ENCODE measurements around the gene FAIM2. TPM values are rescaled to one million over a fixed set of nuclear protein-coding genes. Genes with fewer than 3 reads are reported as not detected.
A peak's percentile ranks its signal among the peaks of the same experiment; 100 is the strongest.

The FAIM2 gene
- total RNA-seq, 4 donors from 2014 or later, result 4.1 to 10.3 (median 7.4) TPM

- Histone ChIP-seq H3K36me3 (peaks cover 0 to 22% (median 8%) of the 10 kb centered on the region in 4 donors), H3K9me3 (no peaks in the 10 kb centered on the region), H3K4me3 (no peak overlapping the region), H3K4me1 (peaks cover 66 to 77% (median 70%) of the 10 kb centered on the region in 4 donors), H3K27me3 (no peaks in the 10 kb centered on the region), H3K27ac (replicated peaks in 1 of 4) (no peak overlapping the region)
- no peak for DNase-seq (ENCODE audit: extremely low spot score)
- TF ChIP-seq EP300 (IDR thresholded peaks at IDR 0.05) (no peak), POLR2AphosphoS5 (IDR thresholded peaks at IDR 0.05) (no peak), POLR2A (IDR thresholded peaks at IDR 0.05; ENCODE audit: low read depth) (no peak)
- TF ChIP-seq, protein P1, sequence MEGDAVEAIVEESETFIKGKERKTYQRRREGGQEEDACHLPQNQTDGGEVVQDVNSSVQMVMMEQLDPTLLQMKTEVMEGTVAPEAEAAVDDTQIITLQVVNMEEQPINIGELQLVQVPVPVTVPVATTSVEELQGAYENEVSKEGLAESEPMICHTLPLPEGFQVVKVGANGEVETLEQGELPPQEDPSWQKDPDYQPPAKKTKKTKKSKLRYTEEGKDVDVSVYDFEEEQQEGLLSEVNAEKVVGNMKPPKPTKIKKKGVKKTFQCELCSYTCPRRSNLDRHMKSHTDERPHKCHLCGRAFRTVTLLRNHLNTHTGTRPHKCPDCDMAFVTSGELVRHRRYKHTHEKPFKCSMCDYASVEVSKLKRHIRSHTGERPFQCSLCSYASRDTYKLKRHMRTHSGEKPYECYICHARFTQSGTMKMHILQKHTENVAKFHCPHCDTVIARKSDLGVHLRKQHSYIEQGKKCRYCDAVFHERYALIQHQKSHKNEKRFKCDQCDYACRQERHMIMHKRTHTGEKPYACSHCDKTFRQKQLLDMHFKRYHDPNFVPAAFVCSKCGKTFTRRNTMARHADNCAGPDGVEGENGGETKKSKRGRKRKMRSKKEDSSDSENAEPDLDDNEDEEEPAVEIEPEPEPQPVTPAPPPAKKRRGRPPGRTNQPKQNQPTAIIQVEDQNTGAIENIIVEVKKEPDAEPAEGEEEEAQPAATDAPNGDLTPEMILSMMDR (IDR thresholded peaks at IDR 0.05), result no peak
- WGBS, result 100% methylated on average over 1 of the region's 1 CpG
- intact Hi-C loops (cut with DNase I), result no loop called here
Observed at GRCh38 chr12:49823350-49823749, 80.3 kb downstream of the FAIM2 start.

- 79% methylated on average over 10 of the region's 10 CpGs for WGBS
- peaks cover 56 to 71% (median 64%) of the 10 kb centered on the region in 4 donors for H3K4me1 ChIP-seq
- H3K36me3 ChIP-seq, result peaks cover 0 to 22% (median 8%) of the 10 kb centered on the region in 4 donors
- DNase-seq (ENCODE audit: extremely low spot score), result no peak
- H3K9me3 ChIP-seq, result no peaks in the 10 kb centered on the region
- no peak overlapping the region for H3K4me3 ChIP-seq
- TF ChIP-seq, protein P1 (IDR thresholded peaks at IDR 0.05), result no peak
- TF ChIP-seq POLR2A (IDR thresholded peaks at IDR 0.05; ENCODE audit: low read depth) (no peak), EP300 (IDR thresholded peaks at IDR 0.05) (no peak), POLR2AphosphoS5 (IDR thresholded peaks at IDR 0.05) (no peak)
- no peaks in the 10 kb centered on the region for H3K27me3 ChIP-seq
- intact Hi-C loops (cut with DNase I), result no loop called here
- H3K27ac ChIP-seq (replicated peaks in 1 of 4), result peak overlapping the region in 2 of 4 donors; percentile 34 to 46
Observed at GRCh38 chr12:49821373-49822287, 82.1 kb downstream of the FAIM2 start.

DNA sequence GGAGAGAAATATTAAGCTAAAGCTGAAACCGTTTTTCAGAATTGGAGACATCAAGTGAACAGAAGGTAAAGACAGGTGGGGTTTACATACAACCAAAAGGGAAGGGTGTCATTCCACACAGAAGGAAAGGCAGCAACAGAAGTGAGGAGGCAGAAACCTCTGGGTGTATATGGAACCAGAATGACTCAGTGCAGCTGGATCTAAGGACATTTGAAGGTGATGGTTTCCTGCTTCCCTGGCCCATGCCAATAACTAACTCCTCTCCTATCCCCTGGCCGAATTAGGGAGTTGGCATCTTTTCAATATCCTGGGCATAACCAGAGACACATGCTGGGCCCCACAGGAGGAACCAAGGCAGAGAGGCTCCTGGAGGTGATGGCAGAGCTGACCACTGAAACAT, 83.9 kb downstream of the FAIM2 start:
- no peaks in the 10 kb centered on the region for H3K9me3 ChIP-seq
- WGBS, result 62% methylated on average over 2 of the region's 2 CpGs
- no peaks in the 10 kb centered on the region for H3K27me3 ChIP-seq
- H3K36me3 ChIP-seq, result peaks cover 0 to 30% (median 8%) of the 10 kb centered on the region in 4 donors
- no peak overlapping the region for H3K4me3 ChIP-seq
- no peak overlapping the region for H3K27ac ChIP-seq (replicated peaks in 1 of 4)
- TF ChIP-seq POLR2AphosphoS5 (IDR thresholded peaks at IDR 0.05) (no peak), POLR2A (IDR thresholded peaks at IDR 0.05; ENCODE audit: low read depth) (no peak), EP300 (IDR thresholded peaks at IDR 0.05) (no peak)
- TF ChIP-seq, protein P1 (IDR thresholded peaks at IDR 0.05), result no peak
- intact Hi-C loops (cut with DNase I), result no loop called here
- peaks cover 37 to 52% (median 47%) of the 10 kb centered on the region in 4 donors for H3K4me1 ChIP-seq
- no peak for DNase-seq (ENCODE audit: extremely low spot score)

DNA sequence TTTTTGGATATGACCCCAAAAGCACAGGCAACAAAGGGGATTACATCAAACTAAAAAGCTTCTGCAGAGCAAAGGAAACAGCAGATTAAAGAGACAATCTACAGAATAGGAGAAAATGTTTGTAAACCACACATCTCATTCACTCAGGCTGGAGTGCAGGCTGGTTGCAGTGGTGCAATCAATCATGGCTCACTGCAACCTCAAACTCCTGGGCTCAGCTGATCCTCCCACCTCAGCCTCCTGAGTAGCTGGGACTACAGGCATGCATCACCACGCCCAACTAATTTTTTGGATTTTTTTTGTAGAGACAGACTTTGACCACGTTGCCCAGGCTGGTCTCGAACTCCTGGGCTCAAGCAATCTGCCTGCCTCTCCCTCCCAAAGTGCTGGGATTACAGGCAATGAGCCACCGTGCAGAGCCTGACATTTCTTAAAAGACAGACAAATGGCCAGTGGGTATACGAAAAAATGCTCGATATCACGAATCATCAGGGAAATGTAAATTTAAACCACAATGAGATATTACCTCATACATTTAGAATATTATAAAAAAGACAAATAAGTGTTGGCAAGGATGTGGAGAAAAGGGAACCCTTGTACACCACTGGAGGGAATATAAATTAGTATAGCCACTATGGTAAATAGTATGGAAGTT, 85.3 kb downstream of the FAIM2 start:
- TF ChIP-seq POLR2A (IDR thresholded peaks at IDR 0.05; ENCODE audit: low read depth) (no peak), POLR2AphosphoS5 (IDR thresholded peaks at IDR 0.05) (no peak), EP300 (IDR thresholded peaks at IDR 0.05) (no peak)
- TF ChIP-seq, protein P1 (IDR thresholded peaks at IDR 0.05), result no peak
- Histone ChIP-seq H3K4me3 (no peak overlapping the region), H3K27me3 (no peaks in the 10 kb centered on the region), H3K36me3 (peaks cover 0 to 24% (median 8%) of the 10 kb centered on the region in 4 donors), H3K4me1 (peaks cover 24 to 38% (median 34%) of the 10 kb centered on the region in 4 donors), H3K27ac (replicated peaks in 1 of 4) (no peak overlapping the region), H3K9me3 (no peaks in the 10 kb centered on the region)
- 81% methylated on average over 7 of the region's 7 CpGs for WGBS
- no peak for DNase-seq (ENCODE audit: extremely low spot score)
- intact Hi-C loops (cut with DNase I), result no loop called here

Other genes starting within 250 kb of the FAIM2 start
- 10 to 100 TPM in 3 of 4 donors, 1 to 10 TPM in 1; 9.6 to 14.6 (median 12.8) TPM for gene FMNL3, start 196.5 kb downstream of the FAIM2 start, total RNA-seq
- 100 to 1,000 TPM; 228 to 395 (median 322) TPM for gene TMBIM6, start 162.3 kb downstream of the FAIM2 start, total RNA-seq
- gene NCKAP5L, start 75.5 kb downstream of the FAIM2 start, total RNA-seq, result 10 to 100 TPM; 15.0 to 30.5 (median 23.0) TPM
- 1 to 10 TPM; 2.2 to 6.2 (median 5.5) TPM for gene BCDIN3D, start 60.8 kb downstream of the FAIM2 start, total RNA-seq
- not detected for gene AQP2, start 46.8 kb upstream of the FAIM2 start, total RNA-seq
- under 1 TPM in 1 of 4 donors, not detected in 3; 0.83 TPM for gene AQP5, start 58.0 kb upstream of the FAIM2 start, total RNA-seq
- under 1 TPM in 1 of 4 donors, not detected in 3; 0.11 TPM for gene AQP6, start 69.0 kb upstream of the FAIM2 start, total RNA-seq
- gene RACGAP1, start 121.6 kb upstream of the FAIM2 start, total RNA-seq, result 10 to 100 TPM; 10.5 to 13.3 (median 11.4) TPM
- 1 to 10 TPM in 3 of 4 donors, under 1 TPM in 1; 0.66 to 5.6 (median 2.9) TPM for gene ASIC1, start 153.7 kb upstream of the FAIM2 start, total RNA-seq
- gene SMARCD1, start 181.4 kb upstream of the FAIM2 start, total RNA-seq, result 10 to 100 TPM; 20.3 to 72.4 (median 45.2) TPM
- gene GPD1, start 200.1 kb upstream of the FAIM2 start, total RNA-seq, result 1 to 10 TPM in 1 of 4 donors, under 1 TPM in 3; 0.17 to 2.5 (median 0.60) TPM
- gene COX14, start 208.3 kb upstream of the FAIM2 start, total RNA-seq, result 100 to 1,000 TPM in 1 of 4 donors, 10 to 100 TPM in 3; 52.8 to 105 (median 87.6) TPM

Data from esophagus muscularis mucosa (tissue), 4 donors.